Spleen (tissue), 11 donors: ENCODE measurements around the gene PSMB5. TPM values are rescaled to one million over a fixed set of nuclear protein-coding genes. Genes with fewer than 3 reads are reported as not detected.

ENCODE experiments used
- DNase-seq: peaks from one replicate; pipeline ENCODE4 v3.0.0-alpha.2; 2020
- H3K27ac ChIP-seq, 8 donors: fragments of 200-600 bp; sonication (generic) in 7 of 8; 1 replicate in 4 of 8; 2 replicates in 4 of 8; pipeline versions ENCODE4 v1.5.0 to v1.8.0; 2016 to 2021; ENCODE audit warnings: inconsistent platforms in 4 of 8, mild to moderate bottlenecking in 4 of 8, moderate library complexity in 1 of 8
- H3K27me3 ChIP-seq, 7 donors: fragments of 200-600 bp; sonication (generic) in 6 of 7; replicated peaks in 1 of 7; 1 replicate in 4 of 7; 2 replicates in 3 of 7; pipeline versions ENCODE4 v1.5.0 to v1.8.0; 2016 to 2021; ENCODE audit warnings: inconsistent platforms in 3 of 7, mild to moderate bottlenecking in 1 of 7
- H3K36me3 ChIP-seq, 6 donors: fragments of 200-600 bp; sonication (generic) in 5 of 6; 1 replicate in 4 of 6; 2 replicates in 2 of 6; pipeline versions ENCODE4 v1.5.0 to v1.8.0; 2016 to 2021; ENCODE audit warnings: inconsistent platforms in 2 of 6
- H3K4me1 ChIP-seq, 6 donors: fragments of 200-600 bp; sonication (generic) in 5 of 6; 1 replicate in 3 of 6; 2 replicates in 3 of 6; pipeline versions ENCODE4 v1.5.0 to v1.8.0; 2016 to 2021; ENCODE audit warnings: inconsistent platforms in 3 of 6
- H3K4me3 ChIP-seq, 8 donors: fragments of 200-600 bp; sonication (generic) in 7 of 8; 1 replicate in 4 of 8; 2 replicates in 4 of 8; pipeline versions ENCODE4 v1.5.0 to v1.8.0; 2016 to 2021; ENCODE audit warnings: inconsistent platforms in 4 of 8, mild to moderate bottlenecking in 4 of 8, moderate library complexity in 2 of 8
- H3K9me3 ChIP-seq, 8 donors: fragments of 200-600 bp; sonication (generic) in 7 of 8; 1 replicate in 4 of 8; 2 replicates in 4 of 8; pipeline versions ENCODE4 v1.5.0 to v1.8.0; 2016 to 2021; ENCODE audit warnings: inconsistent platforms in 4 of 8
- CTCF ChIP-seq, 11 experiments: fragments of 200-600 bp in 7 of 11; fragments of 450-650 bp in 4 of 11; sonication (generic) in 4 of 11; IDR thresholded peaks in 8 of 11; conservative IDR thresholded peaks in 3 of 11; 1 replicate in 7 of 11; 2 replicates in 4 of 11; pipeline versions ENCODE4 v1.4.0 to v1.8.0; 2016 to 2021; ENCODE audit warnings: antibody characterized with exemption in 11 of 11, inconsistent platforms in 4 of 11, mild to moderate bottlenecking in 1 of 11
- POLR2A ChIP-seq, 3 donors: fragments of 450-650 bp; IDR thresholded peaks; one replicate each; pipeline ENCODE4 v1.5.1; 2017; ENCODE audit warnings: antibody characterized with exemption in 3 of 3, mild to moderate bottlenecking in 1 of 3
- POLR2AphosphoS5 ChIP-seq, 3 donors: sonication (generic); formaldehyde crosslinking; IDR thresholded peaks; one replicate each; pipeline ENCODE4 v1.5.1; 2017; ENCODE audit warnings: antibody characterized with exemption in 3 of 3
- WGBS, 5 donors: extraction: QIAGEN DNeasy Blood & Tissue Kit in 3 of 5; methylation state at CpG; one replicate each; pipeline versions ENCODE4 v1.1.5 to v1.1.7; 2013 to 2018; 5-methylcytosine and 5-hydroxymethylcytosine counted together
- intact Hi-C: fragments of 100-400 bp; cut with DNase I; formaldehyde crosslinking; loops from one replicate; pipeline ENCODE4 v1.15.0; 2023; ENCODE audit warnings: low total_unique reads
- polyA plus RNA-seq, 3 donors: library from polyadenylated mRNA; stranded (reverse); fragments of 200-250 nt; gene quantifications; one replicate each; pipeline ENCODE4 v1.2.1, GENCODE V29; 2013
- total RNA-seq, 7 donors: library from RNA; depleted of rRNA in 3 of 7; stranded (reverse); fragments of >200 nt in 3 of 7; fragmentation: NEBNext Ultra II Directional in 4 of 7; extraction: Animal tissue kit (Norgen Biotek cat#: 25700) in 4 of 7; gene quantifications; one replicate each; pipeline versions ENCODE4 v1.1.0 to v1.2.1, GENCODE V29; 2016 to 2021
- donor health status: healthy with polysubstance abuse.
- donor health status: DM: no; HTN: no; CAD: no; lungs with moderate emphysema.
- donor health status: DM: no; HTN: no; CAD: no.
- donor health status: Bipolar disorder and iron deficiency.
- donor health status: healthy.
- donor health status: DM: no; HTN: no; CAD: no.
- donor health status: DM: yes; HTN: yes; CAD: no.

The PSMB5 gene
- total and polyA plus RNA-seq, 10 donors, result 36.5 to 80.1 (median 55.2) TPM

DNA sequence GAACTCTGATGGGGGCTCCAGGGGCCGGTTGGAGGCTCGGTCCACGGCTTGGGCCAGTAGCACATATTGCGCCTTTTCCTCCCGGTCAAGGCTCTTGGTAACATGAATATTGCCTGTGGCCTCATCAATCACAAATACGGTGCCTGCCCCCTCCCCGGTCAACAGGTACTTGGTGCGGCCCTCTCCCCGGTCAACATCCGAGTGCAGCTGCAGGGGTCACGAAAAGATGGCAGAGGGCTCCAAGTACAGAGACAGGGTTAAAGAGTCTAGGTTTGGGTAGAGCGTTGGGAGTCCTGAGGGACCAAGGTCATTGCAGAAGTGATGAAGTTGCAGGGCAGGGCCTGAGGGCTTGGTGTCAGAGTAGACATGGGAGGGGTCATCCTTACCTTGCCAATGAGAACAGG lies 20.4 kb upstream of the PSMB5 start:
- Histone ChIP-seq H3K9me3 (no peaks in the 10 kb centered on the region), H3K4me1 (peaks cover 13 to 30% (median 22%) of the 10 kb centered on the region in 6 donors), H3K27ac (no peak overlapping the region), H3K27me3 (peaks cover 0 to 8% (median 0%) of the 10 kb centered on the region in 7 donors), H3K36me3 (peaks cover 0 to 21% (median 18%) of the 10 kb centered on the region in 6 donors), H3K4me3 (no peak overlapping the region)
- TF ChIP-seq CTCF (IDR thresholded peaks at IDR 0.05 in 8 of 11, conservative IDR thresholded peaks at IDR 0.05 in 3 of 11), result peak in 1 of 11 experiments; percentile 2
- TF ChIP-seq POLR2AphosphoS5 (IDR thresholded peaks at IDR 0.05), result no peak
- 94 to 97% (median 96%) methylated on average over 12 of the region's 12 CpGs for WGBS, 5 donors
- intact Hi-C loops, result no loop called here
- DNase-seq, result no peak

GRCh38 chr14:23054000-23054811 lies 19.5 kb upstream of the PSMB5 start:
- H3K27me3 ChIP-seq, result peaks cover 0 to 8% (median 0%) of the 10 kb centered on the region in 7 donors
- no peak overlapping the region for H3K27ac ChIP-seq
- H3K4me1 ChIP-seq, result peaks cover 13 to 30% (median 22%) of the 10 kb centered on the region in 6 donors
- no peak for DNase-seq
- TF ChIP-seq POLR2AphosphoS5 (IDR thresholded peaks at IDR 0.05) (no peak), CTCF (IDR thresholded peaks at IDR 0.05 in 8 of 11, conservative IDR thresholded peaks at IDR 0.05 in 3 of 11) (peak in 3 of 11 experiments; percentile 15 to 27 (median 22))
- intact Hi-C loops, result no loop called here
- H3K36me3 ChIP-seq, result peaks cover 0 to 11% (median 9%) of the 10 kb centered on the region in 6 donors
- no peak overlapping the region for H3K4me3 ChIP-seq
- WGBS, 5 donors, result 49 to 87% (median 75%) methylated on average over 5 to 17 of the region's 17 CpGs
- no peaks in the 10 kb centered on the region for H3K9me3 ChIP-seq

- Histone ChIP-seq H3K9me3 (no peaks in the 10 kb centered on the region), H3K27ac (no peak overlapping the region), H3K36me3 (peaks cover 0 to 3% (median under 1%) of the 10 kb centered on the region in 6 donors), H3K27me3 (peaks cover 0 to 8% (median 0%) of the 10 kb centered on the region in 7 donors), H3K4me1 (peaks cover 13 to 25% (median 22%) of the 10 kb centered on the region in 6 donors), H3K4me3 (no peak overlapping the region)
- intact Hi-C loops, result no loop called here
- no peak for DNase-seq
- WGBS, 5 donors, result 90 to 97% (median 95%) methylated on average over 2 to 10 of the region's 10 CpGs
- TF ChIP-seq CTCF (IDR thresholded peaks at IDR 0.05 in 8 of 11, conservative IDR thresholded peaks at IDR 0.05 in 3 of 11) (no peak), POLR2AphosphoS5 (IDR thresholded peaks at IDR 0.05) (no peak), POLR2A (IDR thresholded peaks at IDR 0.05) (no peak)
Measured at GRCh38 chr14:23053426-23053825, 18.7 kb upstream of the PSMB5 start.

DNA sequence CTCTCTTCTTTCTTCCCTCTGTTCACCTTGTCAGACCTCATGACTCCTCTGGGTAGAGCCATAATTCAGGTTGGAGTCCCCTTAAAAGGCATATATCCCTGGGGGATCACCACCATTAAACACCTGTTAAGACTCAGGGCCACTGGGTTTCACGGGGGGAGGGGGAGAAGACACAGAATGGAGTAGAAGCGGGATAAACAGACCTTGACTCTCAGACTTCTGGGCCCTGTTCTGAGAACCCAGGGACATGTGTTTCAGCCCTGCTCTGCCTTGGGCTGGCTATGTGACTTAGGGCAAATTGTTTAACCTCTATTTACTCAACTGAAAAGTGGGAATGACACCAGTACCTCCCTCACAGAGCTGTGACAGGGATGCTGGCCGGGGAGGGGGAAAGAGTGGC lies 18.0 kb upstream of the PSMB5 start:
- TF ChIP-seq POLR2AphosphoS5 (IDR thresholded peaks at IDR 0.05) (no peak), CTCF (IDR thresholded peaks at IDR 0.05 in 8 of 11, conservative IDR thresholded peaks at IDR 0.05 in 3 of 11) (no peak), POLR2A (IDR thresholded peaks at IDR 0.05) (no peak)
- peaks cover 12 to 20% (median 14%) of the 10 kb centered on the region in 6 donors for H3K4me1 ChIP-seq
- H3K36me3 ChIP-seq, result no peaks in the 10 kb centered on the region
- H3K27ac ChIP-seq, result no peak overlapping the region
- peaks cover 0 to 11% (median 0%) of the 10 kb centered on the region in 7 donors for H3K27me3 ChIP-seq
- no peak overlapping the region for H3K4me3 ChIP-seq
- no peak for DNase-seq
- WGBS, 5 donors, result 72 to 90% (median 86%) methylated on average over 3 of the region's 3 CpGs
- intact Hi-C loops, result no loop called here
- H3K9me3 ChIP-seq, result no peaks in the 10 kb centered on the region
